HUES48 (cell line): ENCODE data around the gene ADGRF3.
"Not testable (repeated sequence)": the region's sequence is repeated elsewhere in the genome, so short reads cannot be mapped to it uniquely, and the experiment has no call there.

ENCODE experiments used
- H3K27ac ChIP-seq: one replicate; pipeline ENCODE4 v1.7.0; 2013; ENCODE audit warnings: low read depth, low read length, inconsistent platforms
- H3K27me3 ChIP-seq: 2 replicates; pipeline ENCODE4 v1.6.1; 2013; ENCODE audit warnings: mild to moderate bottlenecking, low read length; ENCODE audit not compliant: control insufficient read depth, insufficient read depth
- H3K36me3 ChIP-seq: 2 replicates; pipeline ENCODE4 v1.6.1; 2013; ENCODE audit warnings: low read length; ENCODE audit not compliant: control insufficient read depth, insufficient read depth
- H3K4me1 ChIP-seq: 2 replicates; pipeline ENCODE4 v1.6.1; 2013; ENCODE audit warnings: mild to moderate bottlenecking, low read length; ENCODE audit not compliant: control insufficient read depth, insufficient read depth
- H3K4me3 ChIP-seq: 2 replicates; pipeline ENCODE4 v1.5.1; 2013; ENCODE audit warnings: mild to moderate bottlenecking, low read depth, low read length
- H3K9ac ChIP-seq: 2 replicates; pipeline ENCODE4 v1.6.1; 2013; ENCODE audit warnings: mild to moderate bottlenecking, low read depth, low read length, moderate library complexity
- H3K9me3 ChIP-seq: 2 replicates; pipeline ENCODE4 v1.6.1; 2013; ENCODE audit warnings: low read length; ENCODE audit not compliant: control insufficient read depth, insufficient read depth

ADGRF3 gene

DNA sequence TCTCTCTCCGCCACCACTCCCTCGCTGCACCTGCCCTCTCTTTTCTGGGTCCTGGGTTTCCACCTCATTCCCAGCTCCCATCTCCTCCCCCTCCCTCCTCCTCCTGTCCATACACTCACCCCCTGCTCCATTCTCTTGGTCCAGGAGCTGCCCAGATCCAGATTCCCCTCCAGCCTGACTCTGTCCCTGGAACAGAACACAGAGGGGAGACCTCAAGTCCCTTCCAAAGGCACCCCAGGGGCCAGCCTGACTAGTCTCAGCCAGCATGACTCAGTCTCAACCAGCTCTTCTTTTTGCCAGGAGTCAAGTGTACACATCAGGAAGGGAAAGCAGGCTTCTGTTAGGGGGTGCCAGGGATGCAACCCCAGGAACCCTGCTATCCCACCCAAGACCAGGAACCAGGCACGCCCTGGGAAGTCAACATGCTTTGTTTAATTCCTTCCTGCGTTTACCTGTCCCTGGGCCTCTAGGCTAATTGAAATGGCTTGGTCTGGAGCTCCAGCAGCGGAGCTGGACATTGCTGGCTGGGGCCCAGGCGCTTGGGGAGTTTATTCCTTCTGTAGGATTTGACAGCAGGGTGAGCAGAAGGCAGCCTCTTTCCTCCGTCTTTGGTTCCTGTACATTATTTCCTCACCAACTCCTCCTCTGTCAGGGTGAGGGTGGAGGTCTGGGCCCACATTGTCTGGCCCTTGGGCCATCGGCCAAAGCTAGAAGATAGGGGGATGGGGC, 29.0 kb downstream of the ADGRF3 start:
- Histone ChIP-seq H3K4me1 (peaks cover 6% of the 10 kb centered on the region), H3K27ac (no peak overlapping the region), H3K9me3 (no peaks in the 10 kb centered on the region), H3K36me3 (no peaks in the 10 kb centered on the region), H3K9ac (no peak overlapping the region), H3K27me3 (no peaks in the 10 kb centered on the region), H3K4me3 (no peak overlapping the region)

- Histone ChIP-seq H3K9ac (no peak overlapping the region), H3K9me3 (no peaks in the 10 kb centered on the region), H3K4me3 (no peak overlapping the region), H3K4me1 (peaks cover 6% of the 10 kb centered on the region), H3K36me3 (no peaks in the 10 kb centered on the region), H3K27me3 (no peaks in the 10 kb centered on the region), H3K27ac (no peak overlapping the region)
Measured at GRCh38 chr2:26316845-26317244, 29.7 kb downstream of the ADGRF3 start.

DNA sequence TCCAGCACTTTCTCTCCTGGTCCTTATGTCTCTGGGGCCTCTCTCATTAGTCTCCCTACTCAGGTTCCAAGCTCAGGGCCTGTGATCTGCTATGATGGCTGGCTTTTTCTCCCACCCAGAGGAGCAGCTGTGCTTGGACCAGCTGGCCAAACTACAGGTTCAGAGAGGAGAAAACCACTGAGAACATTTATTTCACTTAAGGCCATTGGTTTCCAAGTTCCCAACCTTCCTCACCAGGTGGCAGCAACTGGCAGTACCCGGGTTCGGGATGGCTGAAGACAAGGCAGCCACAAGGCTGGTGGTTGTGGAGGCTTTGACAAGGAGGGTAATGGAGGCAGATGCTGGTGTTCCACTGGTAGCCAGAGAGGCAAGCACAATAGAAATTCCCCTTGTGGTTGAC, 30.5 kb downstream of the ADGRF3 start:
- Histone ChIP-seq H3K9me3 (no peaks in the 10 kb centered on the region), H3K4me1 (peaks cover 6% of the 10 kb centered on the region), H3K9ac (no peak overlapping the region), H3K27me3 (no peaks in the 10 kb centered on the region), H3K4me3 (no peak overlapping the region), H3K27ac (no peak overlapping the region), H3K36me3 (no peaks in the 10 kb centered on the region)

DNA sequence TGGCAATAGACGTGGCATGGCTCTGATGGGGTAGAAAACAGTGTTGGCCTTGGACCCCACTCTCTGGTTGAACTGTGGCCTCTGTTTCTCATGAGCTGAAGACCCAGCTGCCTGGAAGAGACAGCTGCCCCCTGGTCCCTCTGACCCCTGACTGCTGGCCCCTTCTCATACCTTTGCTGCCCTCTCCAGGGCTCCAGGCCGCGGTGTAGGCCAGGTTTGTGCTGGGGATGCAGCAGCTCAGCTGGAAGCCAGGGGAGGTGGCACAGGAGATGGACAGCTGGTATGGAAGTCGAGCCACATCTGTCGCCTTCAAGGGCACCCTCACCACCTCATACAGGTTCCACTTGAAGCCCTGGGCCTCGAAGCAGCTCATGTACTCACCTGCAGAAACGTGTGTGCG, 32.3 kb downstream of the ADGRF3 start:
- H3K4me3 ChIP-seq: no peak overlapping the region

DNA sequence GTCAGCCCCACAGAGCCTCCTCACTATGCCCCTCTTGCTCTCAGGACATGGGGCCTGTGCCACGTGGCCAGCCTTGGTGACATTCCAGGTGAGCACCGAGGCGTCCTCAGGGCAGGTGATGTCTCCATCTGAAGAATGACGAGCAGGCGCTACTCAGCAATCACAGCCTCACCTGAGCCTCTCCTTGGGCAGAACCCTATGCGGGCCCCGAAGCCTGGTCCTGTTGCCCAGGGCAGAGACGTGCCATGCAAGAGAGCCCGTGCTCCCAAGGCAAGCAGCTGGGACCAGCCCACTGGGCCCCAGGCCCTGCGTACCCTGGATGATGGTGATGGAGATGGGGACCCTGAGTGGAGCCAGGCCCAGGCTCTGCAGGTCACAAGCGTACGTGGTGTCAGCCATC, 33.1 kb downstream of the ADGRF3 start:
- Histone ChIP-seq H3K9ac (no peak overlapping the region), H3K27ac (no peak overlapping the region), H3K4me3 (no peak overlapping the region), H3K9me3 (no peaks in the 10 kb centered on the region), H3K27me3 (no peaks in the 10 kb centered on the region), H3K36me3 (no peaks in the 10 kb centered on the region), H3K4me1 (peaks cover 2% of the 10 kb centered on the region; the same call in 1 of the 2 replicates)

More for the DNA sequence above, 32.3 kb downstream of the ADGRF3 start:
- Histone ChIP-seq H3K9me3 (no peaks in the 10 kb centered on the region), H3K36me3 (no peaks in the 10 kb centered on the region), H3K4me1 (peaks cover 6% of the 10 kb centered on the region), H3K9ac (no peak overlapping the region), H3K27me3 (no peaks in the 10 kb centered on the region), H3K27ac (no peak overlapping the region)

- Histone ChIP-seq H3K9ac (no peak overlapping the region), H3K27ac (no peak overlapping the region), H3K9me3 (no peaks in the 10 kb centered on the region), H3K36me3 (no peaks in the 10 kb centered on the region), H3K4me3 (no peak overlapping the region), H3K27me3 (no peaks in the 10 kb centered on the region), H3K4me1 (no peaks in the 10 kb centered on the region)
Measured at GRCh38 chr2:26312471-26312870, 34.1 kb downstream of the ADGRF3 start.

GRCh38 chr2:26309921-26310320, 36.7 kb downstream of the ADGRF3 start:
- Histone ChIP-seq H3K36me3 (no peaks in the 10 kb centered on the region), H3K9me3 (no peaks in the 10 kb centered on the region), H3K9ac (no peak overlapping the region), H3K4me1 (no peaks in the 10 kb centered on the region), H3K4me3 (no peak overlapping the region), H3K27me3 (no peaks in the 10 kb centered on the region), H3K27ac (no peak overlapping the region)

- no peak overlapping the region for H3K27ac ChIP-seq
- no peak overlapping the region for H3K9ac ChIP-seq
- no peak overlapping the region for H3K4me3 ChIP-seq
- no peaks in the 10 kb centered on the region for H3K9me3 ChIP-seq
- H3K4me1 ChIP-seq: peaks cover 8% of the 10 kb centered on the region
- H3K27me3 ChIP-seq: no peaks in the 10 kb centered on the region
- peaks cover 3% of the 10 kb centered on the region; the same call in 1 of the 2 replicates for H3K36me3 ChIP-seq
Measured at GRCh38 chr2:26305540-26305939, 41.0 kb downstream of the ADGRF3 start.

DNA sequence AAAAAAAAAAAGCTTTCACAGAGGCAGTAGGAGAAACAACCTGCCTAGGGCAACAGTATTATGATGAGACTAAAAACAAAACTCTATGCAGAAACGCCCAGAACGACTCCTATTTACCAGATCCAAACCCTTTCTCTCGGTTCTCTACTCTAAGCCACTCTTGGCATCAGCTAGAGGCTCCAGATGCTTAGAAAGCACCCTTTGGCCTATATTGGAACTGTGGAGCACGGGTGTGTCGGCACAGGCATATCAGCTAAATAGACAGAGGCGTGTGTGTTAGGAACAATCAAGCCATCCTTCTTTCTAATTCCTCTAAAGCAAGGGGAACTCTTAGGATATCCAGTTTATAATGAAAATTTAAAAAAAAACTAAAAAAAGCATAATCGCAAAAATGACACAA, 41.5 kb downstream of the ADGRF3 start:
- not testable (repeated sequence) for H3K4me3 ChIP-seq, H3K36me3 ChIP-seq, H3K27ac ChIP-seq, H3K27me3 ChIP-seq, H3K9me3 ChIP-seq, H3K9ac ChIP-seq
- peaks cover 12% of the 10 kb centered on the region for H3K4me1 ChIP-seq

DNA sequence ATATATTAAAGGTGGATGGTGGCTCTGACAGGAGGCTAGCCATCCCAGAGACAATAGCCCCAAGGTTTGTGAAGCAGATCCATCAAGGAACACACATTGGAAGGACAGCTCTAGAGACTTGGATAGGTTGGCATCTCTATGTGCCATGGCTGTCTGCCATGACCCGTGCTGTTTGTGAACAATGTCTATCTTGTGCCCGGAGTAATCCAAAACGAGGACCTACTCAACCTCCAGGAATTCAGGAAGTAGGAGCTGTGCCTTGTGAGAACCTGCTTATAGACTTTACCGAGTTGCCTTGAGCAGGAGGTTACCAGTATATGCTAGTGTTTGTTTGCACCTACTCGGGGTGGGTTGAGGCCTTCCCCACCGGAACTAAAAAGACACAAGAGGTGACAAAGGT, 43.7 kb downstream of the ADGRF3 start:
- Histone ChIP-seq H3K4me1 (peaks cover 14% of the 10 kb centered on the region), H3K36me3 (peaks cover 3% of the 10 kb centered on the region; the same call in 1 of the 2 replicates), H3K27me3 (no peaks in the 10 kb centered on the region), H3K4me3 (no peak overlapping the region), H3K9ac (no peak overlapping the region), H3K27ac (no peak overlapping the region), H3K9me3 (no peaks in the 10 kb centered on the region)

DNA sequence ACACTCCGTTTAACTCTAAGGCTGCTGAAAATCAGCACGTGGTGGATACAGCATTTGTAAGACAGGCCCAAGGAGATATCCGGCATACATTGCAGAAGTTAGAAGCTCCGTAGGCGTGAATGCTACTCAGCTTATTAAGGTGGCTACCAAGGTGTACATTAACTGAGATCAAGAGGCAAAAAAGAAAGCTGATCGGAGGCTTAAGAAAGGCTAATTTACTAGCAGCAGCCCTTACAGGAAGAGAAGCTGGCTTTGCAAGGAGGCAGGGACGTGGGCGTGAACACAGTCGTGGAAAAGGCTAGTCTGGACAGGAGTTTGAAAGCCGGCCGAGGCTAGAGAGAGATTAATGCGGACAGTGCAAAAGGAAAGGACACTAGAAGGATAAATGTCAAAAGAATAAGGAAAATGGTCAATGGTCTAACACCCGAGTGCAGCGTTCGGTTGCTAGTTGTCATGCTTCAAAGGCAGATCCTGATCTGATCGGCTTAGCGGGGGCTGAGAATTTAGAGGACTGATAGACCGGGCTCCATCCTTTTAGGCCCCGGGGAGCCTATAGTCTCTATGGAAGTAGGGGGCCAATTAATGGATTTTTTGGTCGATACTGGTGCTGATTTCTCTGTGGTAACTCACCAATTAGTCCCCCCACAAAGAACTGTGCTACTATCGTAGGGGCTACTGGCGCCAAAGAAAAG, 46.2 kb downstream of the ADGRF3 start:
- Histone ChIP-seq H3K36me3 (peaks cover 3% of the 10 kb centered on the region; the same call in 1 of the 2 replicates), H3K27ac (peak overlapping the region; percentile 84), H3K4me3 (peak overlapping the region; percentile 70)

More for the DNA sequence above, 46.2 kb downstream of the ADGRF3 start:
- peak overlapping the region; percentile 34; the same call in 1 of the 2 replicates for H3K9ac ChIP-seq
- no peaks in the 10 kb centered on the region for H3K9me3 ChIP-seq
- peaks cover 24% of the 10 kb centered on the region for H3K4me1 ChIP-seq
- H3K27me3 ChIP-seq: no peaks in the 10 kb centered on the region; the same call in 1 of the 2 replicates
